SK-N-SH treated with all-trans-retinoic acid at 6 μM for 48 hours (cell line): Measurements from ENCODE around the gene STARD6.

Experiments used
- ATAC-seq: fragments of 200-7000 bp; cut with Tn5 transposase; 3 replicates; pipeline ENCODE4 v1.9.1; 2020; ENCODE audit warnings: mild to moderate bottlenecking, moderate library complexity
- ARNTL ChIP-seq: fragments of 450-650 bp; formaldehyde crosslinking; IDR thresholded peaks from 2 replicates; pipeline ENCODE4 v1.5.0; 2020; ENCODE audit warnings: low read depth, mild to moderate bottlenecking, moderate library complexity, borderline replicate concordance
- CSDC2 ChIP-seq: fragments of 250-450 bp; sonication (Bioruptor Pico); IDR thresholded peaks from 2 replicates; pipeline ENCODE4 v1.5.0; 2020; ENCODE audit warnings: mild to moderate bottlenecking, moderate library complexity
- ESRRG ChIP-seq: fragments of 250-450 bp; sonication (Bioruptor Pico); IDR thresholded peaks from 2 replicates; pipeline ENCODE4 v1.6.1; 2021; ENCODE audit warnings: mild to moderate bottlenecking
- GLIS3 ChIP-seq: fragments of 250-450 bp; sonication (Bioruptor Pico); IDR thresholded peaks from 2 replicates; pipeline ENCODE4 v1.5.0; 2020; ENCODE audit warnings: mild to moderate bottlenecking, moderate library complexity
- ISL1 ChIP-seq: fragments of 250-450 bp; sonication (Bioruptor Pico); IDR thresholded peaks from 2 replicates; pipeline ENCODE4 v2.1.2; 2022; ENCODE audit warnings: mild to moderate bottlenecking, moderate library complexity
- OSR1 ChIP-seq: fragments of 250-450 bp; sonication (Bioruptor Pico); IDR thresholded peaks from 2 replicates; pipeline ENCODE4 v1.8.0; 2022; ENCODE audit warnings: moderate library complexity, mild to moderate bottlenecking, inconsistent platforms
- PATZ1 ChIP-seq: fragments of 250-450 bp; sonication (Bioruptor Pico); IDR thresholded peaks from 2 replicates; pipeline ENCODE4 v1.8.0; 2020; ENCODE audit warnings: mild to moderate bottlenecking, moderate library complexity, borderline replicate concordance
- RARB ChIP-seq: fragments of 250-450 bp; sonication (Bioruptor Pico); IDR thresholded peaks from 2 replicates; pipeline ENCODE4 v1.8.0; 2021; ENCODE audit warnings: mild to moderate bottlenecking, moderate library complexity
- SNAI2 ChIP-seq: fragments of 250-450 bp; sonication (Bioruptor Pico); IDR thresholded peaks from 2 replicates; pipeline ENCODE4 v1.5.0; 2020; ENCODE audit warnings: mild to moderate bottlenecking, moderate library complexity
- TCF4 ChIP-seq: fragments of 250-450 bp; sonication (Bioruptor Pico); IDR thresholded peaks from 2 replicates; pipeline ENCODE4 v1.8.0; 2021; ENCODE audit warnings: mild to moderate bottlenecking, moderate library complexity, borderline replicate concordance
- TOX ChIP-seq: fragments of 250-450 bp; sonication (Bioruptor Pico); IDR thresholded peaks from 2 replicates; pipeline ENCODE4 v1.8.0; 2021; ENCODE audit warnings: mild to moderate bottlenecking, moderate library complexity, borderline replicate concordance
- ZC3H10 ChIP-seq: fragments of 250-450 bp; sonication (Bioruptor Pico); IDR thresholded peaks from 2 replicates; pipeline ENCODE4 v1.5.1; 2021; ENCODE audit warnings: mild to moderate bottlenecking, moderate library complexity
- ZFP3 ChIP-seq: fragments of 250-450 bp; sonication (Bioruptor Pico); IDR thresholded peaks from 2 replicates; pipeline ENCODE4 v1.5.0; 2020; ENCODE audit warnings: mild to moderate bottlenecking, moderate library complexity
- ZNF565 ChIP-seq: fragments of 450-650 bp; formaldehyde crosslinking; conservative IDR thresholded peaks from 2 replicates; pipeline ENCODE4 v1.5.0; 2020; ENCODE audit warnings: low read depth, mild to moderate bottlenecking, moderate library complexity
- ZNF8 ChIP-seq: fragments of 450-650 bp; formaldehyde crosslinking; IDR thresholded peaks from 2 replicates; pipeline ENCODE4 v1.5.0; 2020; ENCODE audit warnings: mild to moderate bottlenecking, moderate library complexity
- TF ChIP-seq, protein P1 (sequence below): fragments of 250-450 bp; sonication (Bioruptor Pico); IDR thresholded peaks from 2 replicates; pipeline ENCODE4 v1.5.1; 2020; ENCODE audit warnings: low read depth, mild to moderate bottlenecking, moderate library complexity
- TF ChIP-seq, protein P2 (sequence below): fragments of 250-450 bp; sonication (Bioruptor Pico); IDR thresholded peaks from 2 replicates; pipeline ENCODE4 v1.5.0; 2020; ENCODE audit warnings: mild to moderate bottlenecking, moderate library complexity
- TF ChIP-seq, protein P3 (sequence below): fragments of 250-450 bp; sonication (Bioruptor Pico); IDR thresholded peaks from 2 replicates; pipeline ENCODE4 v1.5.1; 2021; ENCODE audit warnings: mild to moderate bottlenecking, moderate library complexity
- TF ChIP-seq, protein P4 (sequence below): fragments of 250-450 bp; sonication (Bioruptor Pico); IDR thresholded peaks from 2 replicates; pipeline ENCODE4 v1.8.0; 2021; ENCODE audit warnings: low read depth, mild to moderate bottlenecking, moderate library complexity, borderline replicate concordance

The STARD6 gene

DNA sequence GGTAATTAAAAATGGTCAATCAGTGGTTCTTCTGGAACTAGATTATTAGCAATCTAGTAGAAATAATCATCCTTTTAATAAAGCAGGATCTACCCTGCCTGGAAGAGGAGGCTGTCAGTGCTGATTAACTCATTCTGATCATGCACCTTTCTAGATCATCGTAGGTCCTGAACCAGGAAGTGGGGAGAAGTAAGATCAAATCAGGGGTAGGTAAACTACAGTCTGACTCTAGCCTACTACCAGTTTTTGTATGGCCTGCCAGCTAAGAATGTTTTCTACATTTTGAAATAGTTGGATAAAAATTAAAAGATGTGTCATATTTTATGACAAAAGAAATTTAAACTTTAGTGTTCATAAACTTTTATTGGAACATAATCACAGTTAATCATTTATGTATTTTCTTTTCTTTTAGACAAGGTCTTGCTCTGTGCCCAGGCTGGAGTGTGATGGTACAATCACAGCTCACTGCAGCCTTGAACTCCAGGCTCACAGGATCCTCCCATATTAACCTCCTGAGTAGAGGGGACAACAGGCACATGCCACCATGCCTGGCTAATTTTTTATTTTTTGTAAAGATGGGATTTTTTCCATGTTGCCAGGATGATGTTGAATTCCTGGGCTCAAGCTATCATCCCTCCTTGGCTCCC is 36.1 kb upstream of the STARD6 start:
- ATAC-seq: no peak
- no peak for TF ChIP-seq ZC3H10 (CRISPR knock-in tag)

GRCh38 chr18:54392543-54393023 is 34.9 kb upstream of the STARD6 start:
- TF ChIP-seq ZNF8: no peak
- TF ChIP-seq RARB (CRISPR knock-in tag): no peak
- TF ChIP-seq ZFP3: no peak
- TF ChIP-seq, protein P1, sequence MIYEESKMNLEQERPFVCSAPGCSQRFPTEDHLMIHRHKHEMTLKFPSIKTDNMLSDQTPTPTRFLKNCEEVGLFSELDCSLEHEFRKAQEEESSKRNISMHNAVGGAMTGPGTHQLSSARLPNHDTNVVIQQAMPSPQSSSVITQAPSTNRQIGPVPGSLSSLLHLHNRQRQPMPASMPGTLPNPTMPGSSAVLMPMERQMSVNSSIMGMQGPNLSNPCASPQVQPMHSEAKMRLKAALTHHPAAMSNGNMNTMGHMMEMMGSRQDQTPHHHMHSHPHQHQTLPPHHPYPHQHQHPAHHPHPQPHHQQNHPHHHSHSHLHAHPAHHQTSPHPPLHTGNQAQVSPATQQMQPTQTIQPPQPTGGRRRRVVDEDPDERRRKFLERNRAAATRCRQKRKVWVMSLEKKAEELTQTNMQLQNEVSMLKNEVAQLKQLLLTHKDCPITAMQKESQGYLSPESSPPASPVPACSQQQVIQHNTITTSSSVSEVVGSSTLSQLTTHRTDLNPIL (CRISPR knock-in tag): no peak
- TF ChIP-seq, all 23 proteins: peak for 0
- ATAC-seq: peak; percentile 75

DNA sequence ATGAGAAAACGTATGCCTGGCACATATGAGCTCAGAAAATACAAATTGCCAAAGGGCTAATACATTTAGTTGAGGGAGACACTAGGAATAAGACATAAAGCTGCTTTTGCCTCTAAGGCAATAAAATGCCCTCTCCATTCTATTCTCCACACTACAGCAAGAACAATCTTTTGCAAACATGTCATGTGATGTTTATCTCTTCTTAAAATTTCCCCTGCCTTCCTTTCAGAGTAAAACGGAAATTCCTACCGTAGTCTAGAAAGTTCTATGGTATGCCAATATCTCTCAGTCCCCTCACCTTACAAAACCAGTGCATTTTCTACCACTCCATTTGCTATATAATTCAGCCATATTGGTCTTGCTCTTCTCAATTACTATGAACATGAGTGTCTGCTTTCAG is 33.2 kb upstream of the STARD6 start:
- no peak for ATAC-seq
- TF ChIP-seq ARNTL (CRISPR knock-in tag) (no peak), ZFP3 (no peak), ZNF565 (CRISPR knock-in tag) (no peak), TOX (no peak), CSDC2 (CRISPR knock-in tag) (no peak)

- ATAC-seq: peak; percentile 11; the same call in 1 of the 3 replicates
- TF ChIP-seq ESRRG (CRISPR knock-in tag) (no peak), ZC3H10 (CRISPR knock-in tag) (no peak), OSR1 (CRISPR knock-in tag) (no peak), TCF4 (CRISPR knock-in tag) (no peak), ZNF8 (no peak), ZFP3 (no peak), ISL1 (no peak), ZNF565 (CRISPR knock-in tag) (no peak), PATZ1 (no peak), SNAI2 (no peak), GLIS3 (no peak), ARNTL (CRISPR knock-in tag) (no peak)
- TF ChIP-seq, protein P2, sequence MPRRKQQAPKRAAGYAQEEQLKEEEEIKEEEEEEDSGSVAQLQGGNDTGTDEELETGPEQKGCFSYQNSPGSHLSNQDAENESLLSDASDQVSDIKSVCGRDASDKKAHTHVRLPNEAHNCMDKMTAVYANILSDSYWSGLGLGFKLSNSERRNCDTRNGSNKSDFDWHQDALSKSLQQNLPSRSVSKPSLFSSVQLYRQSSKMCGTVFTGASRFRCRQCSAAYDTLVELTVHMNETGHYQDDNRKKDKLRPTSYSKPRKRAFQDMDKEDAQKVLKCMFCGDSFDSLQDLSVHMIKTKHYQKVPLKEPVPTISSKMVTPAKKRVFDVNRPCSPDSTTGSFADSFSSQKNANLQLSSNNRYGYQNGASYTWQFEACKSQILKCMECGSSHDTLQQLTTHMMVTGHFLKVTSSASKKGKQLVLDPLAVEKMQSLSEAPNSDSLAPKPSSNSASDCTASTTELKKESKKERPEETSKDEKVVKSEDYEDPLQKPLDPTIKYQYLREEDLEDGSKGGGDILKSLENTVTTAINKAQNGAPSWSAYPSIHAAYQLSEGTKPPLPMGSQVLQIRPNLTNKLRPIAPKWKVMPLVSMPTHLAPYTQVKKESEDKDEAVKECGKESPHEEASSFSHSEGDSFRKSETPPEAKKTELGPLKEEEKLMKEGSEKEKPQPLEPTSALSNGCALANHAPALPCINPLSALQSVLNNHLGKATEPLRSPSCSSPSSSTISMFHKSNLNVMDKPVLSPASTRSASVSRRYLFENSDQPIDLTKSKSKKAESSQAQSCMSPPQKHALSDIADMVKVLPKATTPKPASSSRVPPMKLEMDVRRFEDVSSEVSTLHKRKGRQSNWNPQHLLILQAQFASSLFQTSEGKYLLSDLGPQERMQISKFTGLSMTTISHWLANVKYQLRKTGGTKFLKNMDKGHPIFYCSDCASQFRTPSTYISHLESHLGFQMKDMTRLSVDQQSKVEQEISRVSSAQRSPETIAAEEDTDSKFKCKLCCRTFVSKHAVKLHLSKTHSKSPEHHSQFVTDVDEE (CRISPR knock-in tag): no peak
- TF ChIP-seq, protein P3, sequence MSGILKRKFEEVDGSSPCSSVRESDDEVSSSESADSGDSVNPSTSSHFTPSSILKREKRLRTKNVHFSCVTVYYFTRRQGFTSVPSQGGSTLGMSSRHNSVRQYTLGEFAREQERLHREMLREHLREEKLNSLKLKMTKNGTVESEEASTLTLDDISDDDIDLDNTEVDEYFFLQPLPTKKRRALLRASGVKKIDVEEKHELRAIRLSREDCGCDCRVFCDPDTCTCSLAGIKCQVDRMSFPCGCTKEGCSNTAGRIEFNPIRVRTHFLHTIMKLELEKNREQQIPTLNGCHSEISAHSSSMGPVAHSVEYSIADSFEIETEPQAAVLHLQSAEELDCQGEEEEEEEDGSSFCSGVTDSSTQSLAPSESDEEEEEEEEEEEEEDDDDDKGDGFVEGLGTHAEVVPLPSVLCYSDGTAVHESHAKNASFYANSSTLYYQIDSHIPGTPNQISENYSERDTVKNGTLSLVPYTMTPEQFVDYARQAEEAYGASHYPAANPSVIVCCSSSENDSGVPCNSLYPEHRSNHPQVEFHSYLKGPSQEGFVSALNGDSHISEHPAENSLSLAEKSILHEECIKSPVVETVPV (CRISPR knock-in tag): no peak
- TF ChIP-seq, protein P4, sequence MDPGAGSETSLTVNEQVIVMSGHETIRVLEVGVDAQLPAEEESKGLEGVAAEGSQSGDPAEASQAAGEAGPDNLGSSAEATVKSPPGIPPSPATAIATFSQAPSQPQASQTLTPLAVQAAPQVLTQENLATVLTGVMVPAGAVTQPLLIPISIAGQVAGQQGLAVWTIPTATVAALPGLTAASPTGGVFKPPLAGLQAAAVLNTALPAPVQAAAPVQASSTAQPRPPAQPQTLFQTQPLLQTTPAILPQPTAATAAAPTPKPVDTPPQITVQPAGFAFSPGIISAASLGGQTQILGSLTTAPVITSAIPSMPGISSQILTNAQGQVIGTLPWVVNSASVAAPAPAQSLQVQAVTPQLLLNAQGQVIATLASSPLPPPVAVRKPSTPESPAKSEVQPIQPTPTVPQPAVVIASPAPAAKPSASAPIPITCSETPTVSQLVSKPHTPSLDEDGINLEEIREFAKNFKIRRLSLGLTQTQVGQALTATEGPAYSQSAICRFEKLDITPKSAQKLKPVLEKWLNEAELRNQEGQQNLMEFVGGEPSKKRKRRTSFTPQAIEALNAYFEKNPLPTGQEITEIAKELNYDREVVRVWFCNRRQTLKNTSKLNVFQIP (CRISPR knock-in tag): no peak
- TF ChIP-seq, protein P1 (CRISPR knock-in tag): no peak
Observed at GRCh38 chr18:54389143-54389505, 31.5 kb upstream of the STARD6 start.
